Activated CD4-positive, CD25-positive, alpha-beta regulatory T cell treated with anti-CD3 and anti-CD28 coated beads, Interleukin-2, amount 50 U/mL, for 16 hours (primary cell): ENCODE measurements around the gene ZDHHC8.

Experiments used
- DNase-seq: peaks from one replicate; pipeline ENCODE4 v3.0.0-alpha.2; 2020; ENCODE audit warnings: low read depth, low spot score

ZDHHC8 gene

DNA sequence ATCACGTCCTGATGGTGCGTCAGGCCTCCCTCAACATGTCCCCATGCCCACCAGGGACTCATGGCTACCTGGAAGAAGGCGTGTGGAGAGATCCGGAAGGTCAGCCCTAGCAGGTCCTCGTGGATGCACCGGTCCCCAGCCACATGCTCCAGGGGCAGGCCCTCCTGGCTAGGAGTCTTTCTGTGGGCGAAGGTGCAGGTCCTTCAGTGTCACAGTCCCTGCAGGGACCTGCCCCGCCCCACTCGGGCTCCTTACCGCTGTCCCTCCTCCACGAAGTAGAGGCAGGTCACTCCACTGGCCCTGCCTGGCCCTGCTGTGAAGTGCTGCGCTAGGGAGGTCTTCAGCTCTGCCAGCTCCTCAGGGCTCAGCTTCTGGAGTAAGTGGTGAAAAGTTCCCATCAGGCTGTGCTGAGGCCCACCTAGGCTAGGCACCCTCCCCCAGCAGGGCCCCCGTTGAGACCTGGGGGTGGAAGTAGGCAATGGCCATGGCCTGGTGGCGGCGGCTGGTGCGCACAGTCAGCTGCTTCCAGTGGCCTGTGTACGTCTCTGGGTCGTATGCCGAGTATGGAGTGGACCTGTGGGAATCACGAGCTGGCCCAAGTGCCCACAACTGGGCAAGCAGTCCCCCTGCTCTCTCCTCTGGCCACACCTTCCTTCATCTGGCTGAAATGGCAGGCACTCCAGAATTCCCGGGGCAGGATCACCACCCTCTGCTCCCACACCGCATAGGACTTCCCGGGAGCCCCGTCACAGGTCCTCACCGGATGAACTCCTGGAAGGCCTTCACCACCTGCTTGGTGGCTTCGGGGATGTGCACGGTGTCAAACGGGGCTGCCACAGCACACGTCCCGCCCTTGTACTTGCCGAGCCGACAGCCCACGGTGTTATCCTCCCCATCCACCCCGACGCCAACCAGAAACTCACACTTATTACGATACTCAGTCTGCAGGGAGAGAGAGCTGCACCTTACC, 16.8 kb upstream of the ZDHHC8 start:
- no peak for DNase-seq

DNA sequence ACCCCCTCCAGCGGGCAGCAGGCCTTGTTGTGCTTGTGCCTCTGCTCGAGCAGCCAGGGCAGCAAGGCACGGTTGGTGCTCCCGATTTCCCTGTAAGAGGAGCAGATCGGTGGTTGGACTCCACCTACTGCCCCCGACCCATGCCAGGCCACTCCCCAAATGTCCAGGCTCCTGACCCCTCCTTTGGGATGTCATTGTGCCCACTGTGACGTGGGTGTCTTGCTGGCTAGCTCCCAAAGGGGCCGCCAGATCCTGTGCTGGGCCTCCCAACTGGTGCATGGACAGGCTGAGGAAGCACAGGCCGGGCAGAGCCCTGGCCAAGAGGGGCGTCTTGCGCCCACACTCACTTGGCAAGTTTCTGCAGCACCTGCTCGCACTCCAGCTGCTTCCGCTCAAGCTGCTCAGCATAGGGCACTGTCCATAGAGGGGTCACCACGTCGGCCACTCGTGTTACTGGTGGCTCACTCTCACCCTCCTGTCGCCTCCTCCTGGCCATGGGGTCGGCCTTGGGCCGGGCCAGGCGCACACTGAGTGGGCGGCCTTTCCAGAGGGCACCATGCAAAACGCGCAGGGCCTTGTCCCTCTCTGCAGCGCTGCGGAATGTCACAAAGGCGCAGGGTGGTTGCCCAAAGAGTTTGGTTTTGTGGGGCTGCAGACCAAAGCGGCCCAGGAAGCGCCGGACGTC, 15.8 kb upstream of the ZDHHC8 start, which contains the start of gene RANBP1:
Gene RANBP1, plus strand, starts transcription at position 414 of the 685 bp plus-strand sequence. Its CDS starts 81 bp downstream, at position 495.
- DNase-seq: no peak

DNA sequence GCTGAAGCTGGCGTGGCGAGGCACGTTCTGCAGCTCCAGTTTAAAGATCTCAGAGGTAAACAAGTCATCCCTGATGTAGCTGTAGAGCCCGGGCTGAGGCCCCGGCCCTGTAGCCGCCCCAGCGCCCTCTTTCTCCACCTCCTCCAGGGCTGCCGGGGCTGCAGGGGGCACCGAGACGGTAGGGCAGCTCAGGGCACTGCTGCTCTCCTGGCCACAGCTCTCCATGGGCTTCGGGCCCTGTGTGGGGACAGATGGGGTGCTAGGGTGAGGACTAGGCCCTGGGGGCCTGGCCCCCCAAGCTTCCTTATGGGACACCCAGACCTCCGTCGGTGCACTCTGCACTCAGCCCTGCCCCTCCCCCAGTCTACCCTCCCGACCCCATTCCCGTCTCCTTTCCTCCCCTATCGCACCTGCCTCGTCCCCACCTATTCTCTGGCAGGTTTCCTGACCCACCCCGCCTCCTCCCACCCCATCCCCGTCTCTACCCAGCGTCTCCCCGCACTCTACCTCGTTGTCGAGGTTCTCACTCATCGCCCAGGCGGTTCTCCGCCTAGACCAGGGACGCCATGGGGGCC, 15.1 kb upstream of the ZDHHC8 start:
- DNase-seq: no peak

DNA sequence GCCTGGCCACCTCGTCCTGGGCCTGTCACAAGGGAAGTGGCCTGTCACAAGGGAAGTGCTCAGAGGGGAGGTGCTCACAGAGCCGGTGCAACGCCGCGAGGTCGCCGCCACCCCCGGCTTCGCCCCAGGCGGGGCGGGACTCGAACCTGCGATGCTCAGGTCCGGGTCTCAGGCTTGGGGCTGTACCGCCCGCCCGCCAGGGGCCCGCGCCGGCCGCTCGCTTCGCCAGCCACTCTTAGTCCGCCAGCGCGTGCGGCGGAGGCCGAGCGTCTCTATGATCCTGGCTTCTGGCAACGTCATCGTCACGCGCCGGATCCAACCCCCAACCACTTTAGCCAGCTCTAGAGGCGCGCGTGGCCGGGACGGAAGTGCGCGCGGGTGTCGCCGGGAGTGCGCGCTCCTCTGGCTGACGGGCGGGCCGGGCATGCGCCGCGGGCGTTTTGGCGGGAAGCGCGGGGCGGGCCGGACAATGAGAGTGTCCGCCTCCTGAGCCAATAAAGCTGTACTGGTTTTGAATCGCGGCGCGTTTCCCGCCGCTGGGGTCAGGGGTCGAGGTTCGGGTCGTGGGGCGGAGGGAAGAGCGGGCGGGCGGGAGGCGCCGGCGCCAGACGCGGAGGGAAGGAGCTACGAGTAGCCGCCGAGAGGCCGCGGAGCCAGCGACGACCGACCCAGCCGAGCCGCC, 14.5 kb upstream of the ZDHHC8 start, which contains the start of gene TRMT2A:
Gene TRMT2A, minus strand, starts transcription at position 276 of the 682 bp plus-strand sequence. CDS start 320 bp downstream, outside the sequence.
- peak; percentile 90 for DNase-seq

DNA sequence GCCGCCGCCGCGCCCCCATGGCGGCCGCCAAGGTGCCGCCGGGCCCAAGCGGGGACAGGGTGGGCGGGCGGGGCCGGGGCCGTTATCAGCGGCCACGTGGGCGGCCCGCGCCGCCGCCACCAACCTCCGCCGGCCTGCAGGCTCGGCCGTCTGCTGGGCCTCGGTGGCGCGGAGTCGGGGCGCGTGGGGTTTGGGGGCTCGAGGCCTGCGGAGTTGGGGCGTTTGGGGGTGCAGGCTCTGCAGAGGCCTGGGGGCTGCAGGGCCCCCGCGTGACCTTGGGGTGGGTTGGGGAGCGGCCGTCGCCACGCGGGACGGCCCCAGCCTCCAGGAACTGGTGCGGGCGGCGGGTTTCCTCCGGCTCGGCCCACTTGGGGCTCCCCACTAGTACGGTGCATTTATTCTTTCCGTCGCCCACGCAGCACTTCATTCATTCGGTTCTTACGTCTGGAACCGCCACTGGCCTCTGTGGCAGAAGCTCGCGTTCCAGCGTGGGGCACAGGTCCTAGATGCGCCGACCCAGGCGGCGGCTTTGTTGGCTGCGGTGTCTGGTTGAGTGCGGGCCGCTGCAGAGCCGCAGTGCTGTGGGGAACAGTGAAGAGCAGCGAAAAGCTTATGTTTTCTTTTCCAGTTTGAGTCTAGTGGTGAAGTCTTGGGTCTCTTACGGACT, 13.8 kb upstream of the ZDHHC8 start:
- peak; percentile 27 for DNase-seq

DNA sequence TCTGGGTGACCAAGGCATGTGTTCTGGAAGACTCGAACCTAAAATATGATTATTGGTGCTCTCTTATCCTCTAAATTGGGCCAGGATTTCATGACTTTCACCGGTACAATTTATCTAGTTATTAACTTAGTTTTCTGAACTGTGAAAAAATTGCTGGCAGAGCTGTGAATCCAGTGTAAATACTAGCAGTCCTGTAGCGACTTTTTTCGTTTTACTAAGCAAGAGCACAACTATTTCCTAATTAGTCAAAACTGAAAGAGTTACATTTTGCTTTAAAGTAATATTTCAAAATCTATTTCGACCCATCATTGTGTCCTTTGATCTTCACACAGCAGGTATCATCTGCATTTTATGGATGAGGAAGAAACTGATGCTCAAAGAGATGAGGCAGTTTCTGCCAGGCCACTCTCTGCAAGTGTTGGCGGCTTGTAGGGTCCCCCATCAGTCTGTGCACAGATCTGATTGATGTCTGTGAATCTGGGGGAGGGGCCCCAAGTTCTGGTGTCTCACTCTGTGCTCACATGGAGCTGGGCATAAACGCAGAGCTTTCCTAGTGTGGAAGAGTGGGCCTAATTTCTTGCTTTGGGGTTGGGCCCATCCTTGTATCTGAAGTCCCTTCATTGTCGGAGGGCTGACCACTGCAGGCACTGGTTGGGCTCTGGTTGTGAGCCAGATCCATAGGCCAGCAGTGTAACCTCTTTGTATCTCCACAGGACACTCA, 13.1 kb upstream of the ZDHHC8 start:
- no peak for DNase-seq

DNA sequence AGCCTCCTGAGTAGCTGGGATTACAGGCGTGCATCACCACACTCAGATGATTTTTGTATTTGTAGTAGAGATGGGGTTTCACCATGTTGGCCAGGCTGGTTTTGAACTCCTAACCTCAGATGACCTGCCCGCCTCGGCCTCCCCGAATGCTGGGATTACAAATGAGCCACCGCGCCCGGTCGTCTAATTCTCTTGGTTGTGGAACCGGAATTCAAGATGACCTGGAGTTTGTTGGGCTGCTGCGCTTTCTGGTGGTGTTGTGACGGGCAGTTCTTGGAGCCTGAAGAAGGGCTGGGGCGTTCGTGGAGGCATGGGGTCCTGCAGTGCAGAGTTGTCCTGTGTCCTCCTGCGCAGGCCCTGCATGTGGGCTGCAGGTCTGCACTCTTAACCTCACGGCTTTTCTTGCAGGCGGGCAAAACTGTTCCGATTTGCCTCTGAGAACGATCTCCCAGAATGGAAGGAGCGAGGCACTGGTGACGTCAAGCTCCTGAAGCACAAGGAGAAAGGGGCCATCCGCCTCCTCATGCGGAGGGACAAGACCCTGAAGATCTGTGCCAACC, 9.7 kb upstream of the ZDHHC8 start:
- DNase-seq: no peak

DNA sequence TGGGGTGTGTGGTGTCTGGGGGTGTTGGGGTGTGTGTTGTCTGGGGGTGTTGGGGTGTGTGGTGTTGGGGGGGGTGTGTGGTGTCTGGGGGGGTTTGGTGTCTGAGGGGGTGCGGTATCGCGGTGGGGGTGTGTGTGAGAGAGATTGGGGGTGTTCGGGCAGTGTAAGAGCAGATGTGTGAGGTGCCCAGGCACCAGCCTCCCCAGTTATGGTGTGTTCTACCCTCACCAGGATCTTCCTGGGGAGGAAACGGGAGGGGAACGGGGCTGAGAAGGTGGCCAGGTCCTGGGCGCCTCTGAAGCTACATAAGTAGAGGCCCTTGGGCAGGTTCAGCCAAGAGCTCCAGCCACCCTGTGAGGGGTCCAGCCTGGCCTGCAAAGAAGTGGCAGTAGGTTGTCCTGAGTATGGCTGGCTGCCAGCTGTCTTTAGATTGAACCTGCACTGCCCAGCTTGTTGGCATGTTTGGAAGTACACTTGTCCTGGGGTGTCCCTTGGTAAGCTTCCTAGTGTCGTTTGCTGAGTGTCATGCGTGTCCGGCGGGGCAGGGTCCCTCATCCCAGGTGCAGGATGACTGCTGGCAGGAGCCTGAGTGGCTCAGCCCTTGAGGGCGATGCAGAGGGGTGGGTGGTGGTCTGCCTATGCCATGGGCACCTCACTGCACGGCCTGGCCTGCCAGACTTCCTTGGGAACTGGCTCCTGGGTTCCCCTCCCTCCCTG, 8.1 kb upstream of the ZDHHC8 start:
- DNase-seq: no peak

DNA sequence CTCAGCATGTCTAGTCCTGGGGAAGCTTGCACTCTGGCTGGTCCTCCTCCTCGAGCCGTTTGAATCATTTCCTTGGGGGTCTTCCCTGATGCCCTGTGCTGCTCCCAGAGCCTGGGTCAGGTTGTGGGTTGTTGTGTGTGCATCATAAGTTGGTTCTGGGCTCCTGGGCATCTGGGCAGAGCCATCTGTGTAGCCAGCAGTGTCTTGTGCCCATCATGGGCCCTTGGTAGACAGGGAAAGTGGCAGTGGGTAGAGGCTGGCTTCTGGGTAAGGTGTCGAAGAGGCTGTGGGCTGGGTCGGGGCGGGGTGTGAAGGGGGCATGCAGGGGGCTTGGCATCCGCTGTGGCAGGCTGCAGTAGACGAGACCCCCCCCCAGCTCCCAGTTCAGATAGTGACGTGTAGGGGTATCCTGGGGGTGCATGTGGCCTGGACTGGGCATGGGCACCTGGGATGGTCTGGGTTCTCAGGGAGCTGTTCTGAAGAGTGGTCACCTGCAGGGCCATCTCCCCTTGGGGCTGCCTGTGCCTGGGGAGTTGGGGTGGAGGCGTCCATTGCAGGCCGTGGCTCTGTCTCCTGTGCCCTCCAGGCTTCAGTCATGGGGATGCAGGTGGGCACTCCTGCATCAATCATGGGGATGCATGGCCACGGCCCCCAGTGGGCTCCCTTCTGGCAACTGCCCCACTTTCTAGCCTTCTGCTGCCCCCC, 7.4 kb upstream of the ZDHHC8 start:
- no peak for DNase-seq

DNA sequence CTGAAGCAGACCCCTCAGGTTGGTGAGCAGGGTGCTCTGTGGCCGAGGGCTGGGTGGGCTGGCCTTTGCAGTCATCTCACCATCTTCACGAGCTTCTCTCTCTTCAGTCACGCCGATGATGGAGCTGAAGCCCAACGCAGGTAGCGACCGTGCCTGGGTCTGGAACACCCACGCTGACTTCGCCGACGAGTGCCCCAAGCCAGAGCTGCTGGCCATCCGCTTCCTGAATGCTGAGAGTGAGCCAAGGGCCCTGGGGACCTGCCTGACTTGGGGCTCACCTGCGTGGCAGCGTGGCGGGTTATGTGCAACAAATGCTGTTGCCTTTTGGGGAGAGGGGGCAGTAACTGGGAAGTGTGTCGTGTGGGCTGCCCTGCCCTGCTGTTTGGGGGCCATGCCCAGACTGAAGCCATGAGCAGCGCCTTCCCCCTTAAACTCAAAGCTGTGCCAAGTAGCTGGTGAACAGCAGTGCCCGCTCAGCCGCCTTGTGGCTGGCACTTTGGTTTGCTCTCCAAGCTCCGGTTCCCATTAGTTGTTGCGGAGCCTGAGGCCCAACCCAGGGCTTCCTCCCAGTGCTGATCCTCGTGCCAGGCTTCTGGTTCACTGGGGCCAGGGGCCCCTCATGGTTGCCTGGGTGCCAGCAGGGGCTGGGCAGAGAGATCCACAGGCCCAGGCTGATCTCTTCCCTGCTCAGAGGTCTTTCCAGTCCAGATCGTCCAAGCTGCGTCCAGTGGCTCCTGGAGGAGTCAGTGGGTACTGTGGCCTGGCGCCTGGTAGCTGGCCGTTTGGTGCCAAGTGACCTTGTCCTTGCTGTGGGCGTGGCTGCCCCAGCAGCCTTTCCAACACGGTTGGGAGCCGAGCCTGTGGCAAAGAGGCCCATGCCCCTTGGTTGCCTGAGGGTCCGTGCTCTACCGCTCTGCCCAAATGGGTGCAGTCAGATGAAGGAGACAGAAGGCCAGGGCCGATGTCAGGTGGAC, 6.1 kb upstream of the ZDHHC8 start:
- DNase-seq: no peak

DNA sequence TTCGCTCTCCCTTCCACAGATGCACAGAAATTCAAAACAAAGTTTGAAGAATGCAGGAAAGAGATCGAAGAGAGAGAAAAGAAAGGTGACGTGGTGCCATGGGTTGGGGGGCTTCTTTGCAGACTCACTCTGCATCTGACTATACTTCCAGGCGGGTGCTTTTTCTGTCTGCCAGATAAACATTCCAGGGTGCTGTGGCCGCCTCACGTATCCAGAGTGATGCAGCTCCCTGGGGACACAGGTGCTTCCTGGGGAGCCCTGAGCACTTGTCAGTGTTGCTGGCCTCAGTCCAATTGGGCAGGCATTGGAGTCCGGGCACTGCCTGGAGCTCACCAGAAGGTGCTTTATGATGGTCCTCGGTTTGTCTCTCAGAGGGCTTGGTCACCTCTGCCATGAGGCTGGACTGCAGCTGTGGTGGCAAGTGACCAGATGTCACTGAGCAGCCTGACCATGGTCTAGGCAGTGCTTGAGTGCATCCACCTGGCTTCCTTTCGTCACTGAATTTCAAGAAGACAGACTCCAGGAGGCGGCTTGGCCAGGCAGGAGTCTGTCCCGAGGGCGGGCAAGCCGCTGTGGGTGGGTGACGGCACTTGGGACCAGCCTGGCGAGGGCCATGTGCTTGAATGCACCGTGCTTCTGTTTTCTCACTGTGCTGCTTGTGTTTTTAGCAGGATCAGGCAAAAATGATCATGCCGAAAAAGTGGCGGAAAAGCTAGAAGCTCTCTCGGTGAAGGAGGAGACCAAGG, 5.1 kb upstream of the ZDHHC8 start:
- DNase-seq: no peak

DNA sequence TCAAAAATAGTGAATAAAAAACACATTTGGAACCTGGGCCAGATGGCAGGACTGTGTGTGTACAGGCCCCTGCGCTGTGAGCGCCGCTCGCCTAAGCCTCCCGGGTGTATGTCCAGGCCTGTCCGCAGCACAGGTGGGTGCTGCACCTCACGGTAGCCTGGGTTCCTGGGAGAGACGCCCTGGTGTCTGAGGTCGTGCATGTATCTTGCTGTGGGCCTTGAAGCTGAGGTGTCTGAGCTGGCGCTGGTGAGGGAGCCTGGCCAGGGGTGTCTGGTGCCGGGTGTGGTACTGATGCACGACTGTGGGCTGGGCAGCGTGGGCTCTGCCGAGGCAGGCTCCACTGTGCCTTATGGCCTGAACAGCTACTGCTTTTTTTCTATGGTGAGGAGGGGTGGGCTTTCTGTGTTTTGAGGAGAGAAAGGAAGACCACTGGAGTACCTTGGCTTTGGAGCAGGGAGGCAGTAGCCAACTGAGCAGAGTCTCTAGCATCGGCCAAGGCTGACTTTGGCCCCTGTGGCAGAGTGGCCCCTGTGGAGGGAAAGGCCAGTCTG, 4.2 kb upstream of the ZDHHC8 start:
- DNase-seq: no peak

DNA sequence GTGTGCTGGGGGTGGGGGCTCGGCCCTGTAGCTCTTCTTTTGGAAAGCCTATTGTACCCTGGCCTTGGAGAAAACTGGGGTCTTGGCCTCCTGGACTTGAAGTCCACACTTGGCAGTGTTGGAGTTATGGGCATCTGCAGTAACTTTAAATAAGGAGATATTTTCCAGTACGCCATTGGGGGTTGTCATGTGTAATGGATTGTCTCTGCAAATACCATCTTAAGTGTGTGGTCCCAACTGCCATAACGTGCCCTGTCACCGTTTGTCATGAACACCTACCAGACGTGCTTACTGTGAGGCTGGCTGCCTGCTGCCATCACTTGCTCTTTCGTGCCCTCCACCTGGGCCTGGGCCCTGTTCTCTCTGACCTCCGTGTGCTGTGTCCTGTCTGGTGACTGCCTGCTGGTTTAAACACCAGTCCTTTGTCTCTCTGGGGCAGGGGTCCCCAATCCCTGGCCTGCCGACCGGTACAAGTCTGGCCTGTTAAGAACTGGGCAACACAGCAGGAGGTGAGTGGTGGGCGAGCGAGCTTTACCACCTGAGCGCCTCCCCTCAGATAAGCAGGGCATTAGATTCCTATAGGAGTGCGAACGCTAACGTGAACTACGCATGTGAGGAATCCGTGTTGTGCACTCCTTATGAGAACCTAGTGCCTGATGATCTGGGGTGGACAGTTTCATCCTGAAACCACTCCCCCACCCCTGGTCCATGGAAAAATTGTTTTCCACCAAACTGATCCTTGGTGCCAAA, 3.6 kb upstream of the ZDHHC8 start:
- DNase-seq: no peak

DNA sequence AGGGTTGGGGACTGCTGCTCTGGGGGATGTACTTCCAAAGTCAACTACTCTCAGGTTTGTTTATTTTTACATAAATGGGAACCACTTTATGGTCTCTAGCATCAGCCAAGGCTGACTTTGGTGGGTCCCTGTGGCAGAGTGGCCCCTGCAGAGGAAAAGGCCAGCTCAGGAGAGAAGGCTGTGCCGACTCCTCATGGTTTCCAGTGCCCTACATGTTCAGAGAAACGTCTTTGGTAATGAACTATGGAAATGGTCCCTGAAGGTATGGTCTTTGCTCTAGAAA, 3.0 kb upstream of the ZDHHC8 start:
- DNase-seq: no peak

DNA sequence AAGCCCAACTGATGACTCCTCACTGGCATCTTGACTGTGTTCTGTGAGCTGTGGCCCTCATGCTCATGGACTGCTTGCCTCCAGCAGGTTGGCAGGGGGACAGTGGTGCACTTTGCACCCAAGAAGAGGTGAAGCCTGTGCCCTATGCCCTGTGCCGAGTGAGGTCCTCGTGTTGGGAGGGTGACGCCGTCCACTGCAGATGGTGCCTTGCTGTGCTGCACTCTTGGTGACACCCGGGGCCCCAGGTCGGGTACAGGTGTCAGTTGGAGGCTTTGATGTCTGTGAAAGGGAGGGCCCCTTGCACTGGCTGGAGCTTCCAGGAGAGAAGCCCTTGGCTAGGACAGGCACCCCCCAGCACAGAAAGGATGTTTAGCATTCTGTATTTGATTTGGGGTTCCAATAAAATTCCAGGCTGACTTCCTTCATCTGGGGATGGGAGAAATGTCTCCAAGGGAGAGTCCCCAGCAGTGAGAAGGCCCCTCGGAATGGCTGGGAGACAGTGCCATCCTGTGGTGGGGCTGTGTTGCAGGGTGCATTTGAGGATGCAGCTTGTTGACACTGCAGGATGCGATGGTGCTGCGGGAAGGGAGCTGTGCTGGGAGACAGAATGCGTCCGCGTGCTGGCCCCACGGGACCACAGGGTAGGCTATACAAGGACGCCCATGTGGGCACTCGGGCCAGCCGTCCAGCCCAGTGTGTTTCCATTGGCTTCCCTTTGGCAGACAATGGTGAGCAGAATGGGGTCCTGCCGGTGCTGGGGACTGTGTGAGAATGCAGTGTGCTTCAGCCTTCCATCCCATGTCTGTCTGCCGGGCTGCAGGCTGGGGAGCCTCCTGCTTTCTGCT, 2.5 kb upstream of the ZDHHC8 start:
- no peak for DNase-seq

DNA sequence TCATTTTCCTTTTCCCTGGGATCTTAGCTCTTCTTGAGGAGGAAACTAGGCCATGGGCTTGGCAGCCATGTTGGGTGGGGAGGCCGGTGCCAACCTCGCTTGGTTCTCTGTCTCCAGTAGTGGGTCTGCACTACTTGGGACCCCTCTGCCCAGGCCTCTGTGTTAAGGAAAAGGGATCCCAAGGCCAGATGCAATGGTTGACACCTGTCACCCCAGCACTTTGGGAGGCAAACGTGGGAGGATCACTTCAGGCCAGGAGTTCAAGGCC, 1.9 kb upstream of the ZDHHC8 start:
- no peak for DNase-seq
